GM23248 (cell line): ENCODE data around the gene PEX14. TPM values are rescaled to one million over a fixed set of nuclear protein-coding genes. Genes with fewer than 3 reads are reported as not detected.

Experiments
- DNase-seq: peaks from one replicate; pipeline ENCODE4 v3.0.0-alpha.2; 2015
- H2AFZ ChIP-seq: fragments of 200-600 bp; sonication (generic); 2 replicates; pipeline ENCODE4 v1.6.1; 2016; ENCODE audit warnings: antibody characterized with exemption
- H3F3A ChIP-seq: fragments of 200-600 bp; sonication (generic); 2 replicates; pipeline ENCODE4 v1.6.1; 2016; ENCODE audit warnings: mild to moderate bottlenecking, antibody characterized with exemption, mixed run types; ENCODE audit not compliant: insufficient read depth
- H3K27ac ChIP-seq: fragments of 200-600 bp; sonication (generic); 2 replicates; pipeline ENCODE4 v1.5.1; 2016; ENCODE audit warnings: mild to moderate bottlenecking
- H3K27me3 ChIP-seq: fragments of 200-600 bp; sonication (generic); replicated peaks from 2 replicates; pipeline ENCODE4 v1.6.1; 2016; ENCODE audit warnings: mild to moderate bottlenecking; ENCODE audit not compliant: insufficient read depth
- H3K36me3 ChIP-seq: fragments of 200-600 bp; sonication (generic); 2 replicates; pipeline ENCODE4 v1.6.1; 2016; ENCODE audit warnings: low read depth, mild to moderate bottlenecking
- H3K4me1 ChIP-seq: fragments of 200-600 bp; sonication (generic); 2 replicates; pipeline ENCODE4 v1.6.1; 2016; ENCODE audit warnings: mild to moderate bottlenecking; ENCODE audit not compliant: insufficient read depth
- H3K4me2 ChIP-seq: fragments of 200-600 bp; sonication (generic); one replicate; pipeline ENCODE4 v1.6.1; 2016; ENCODE audit warnings: mild to moderate bottlenecking; ENCODE audit not compliant: unreplicated experiment
- H3K4me3 ChIP-seq: fragments of 200-600 bp; sonication (generic); 2 replicates; pipeline ENCODE4 v1.5.1; 2016; ENCODE audit warnings: mild to moderate bottlenecking
- H3K79me2 ChIP-seq: fragments of 200-600 bp; sonication (generic); 2 replicates; pipeline ENCODE4 v1.6.1; 2016; ENCODE audit warnings: mild to moderate bottlenecking; ENCODE audit not compliant: insufficient read depth
- H3K9ac ChIP-seq: fragments of 200-600 bp; sonication (generic); 2 replicates; pipeline ENCODE4 v1.6.1; 2016; ENCODE audit warnings: mild to moderate bottlenecking
- H3K9me2 ChIP-seq: fragments of 200-600 bp; sonication (generic); 2 replicates; pipeline ENCODE4 v1.6.1; 2016; ENCODE audit warnings: mixed run types, mild to moderate bottlenecking, moderate library complexity; ENCODE audit not compliant: insufficient read depth
- H3K9me3 ChIP-seq: fragments of 200-600 bp; sonication (generic); one replicate; pipeline ENCODE4 v1.6.1; 2017; ENCODE audit warnings: low read depth
- H4K20me1 ChIP-seq: fragments of 200-600 bp; sonication (generic); 2 replicates; pipeline ENCODE4 v1.6.0; 2016; ENCODE audit not compliant: insufficient read depth
- EZH2 ChIP-seq: fragments of 200-600 bp; sonication (generic); IDR thresholded peaks from 2 replicates; pipeline ENCODE4 v1.6.1; 2018; ENCODE audit warnings: antibody characterized with exemption, mild to moderate bottlenecking; ENCODE audit not compliant: insufficient read depth, poor library complexity, severe bottlenecking
- EZH2phosphoT487 ChIP-seq: fragments of 200-600 bp; sonication (generic); IDR thresholded peaks from 2 replicates; pipeline ENCODE4 v1.6.1; 2018; ENCODE audit warnings: antibody characterized with exemption, moderate library complexity, mild to moderate bottlenecking, low read depth; ENCODE audit not compliant: insufficient read depth
- WGBS, 2 experiments: methylation state at CpG; one replicate each; pipeline ENCODE4 v1.1.6; 2015 to 2017; ENCODE audit warnings: low lambda C conversion rate in 2 of 2, low coverage in 1 of 2; ENCODE audit errors: missing lambda C conversion rate in 2 of 2; 5-methylcytosine and 5-hydroxymethylcytosine counted together
- in situ Hi-C: fragments of 300-500 bp; cut with MboI; formaldehyde crosslinking; loops from 2 replicates; pipeline ENCODE4 v1.15.0; 2020
- polyA plus RNA-seq: library from polyadenylated mRNA; unstranded; fragments of >200 nt; fragmentation: Nextera tagmentation; extraction: Ambion mirVana; gene quantifications from 2 replicates; pipeline ENCODE4 v1.2.1, GENCODE V29; 2016
- total RNA-seq: library from RNA; depleted of rRNA; stranded (reverse); fragments of >200 nt; shearing (Covaris generic); gene quantifications from 2 replicates; pipeline ENCODE4 v1.2.3, GENCODE V29; 2014

The PEX14 gene
- total and polyA plus RNA-seq, 2 experiments from 2014 or later = 13.9 to 20.1 TPM

DNA sequence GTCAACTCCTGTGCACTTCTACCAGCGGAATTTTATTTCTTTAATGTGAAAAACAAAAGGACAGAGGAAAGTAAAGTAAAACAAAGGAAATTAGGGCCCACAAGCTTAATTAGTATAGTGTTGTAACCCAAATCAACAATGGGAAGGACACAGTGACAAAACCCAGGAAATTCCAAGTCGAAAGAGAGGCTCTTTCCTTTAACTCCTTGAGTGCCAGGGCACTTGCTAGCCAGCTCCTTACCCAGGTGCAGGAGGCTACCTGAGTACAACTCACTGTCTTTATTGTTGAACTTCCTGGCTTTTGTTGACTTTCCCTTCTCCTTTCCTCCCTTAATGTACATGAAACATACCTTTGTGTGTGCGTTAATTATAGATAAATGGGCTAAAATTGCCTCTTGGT is 55.0 kb downstream of the PEX14 start:
- H2AFZ ChIP-seq = no peak overlapping the region
- H3K4me1 ChIP-seq = peaks cover 36% of the 10 kb centered on the region
- H3K79me2 ChIP-seq = peaks cover 64% of the 10 kb centered on the region
- no peak for DNase-seq
- H3K9me2 ChIP-seq = no peaks in the 10 kb centered on the region
- in situ Hi-C loops = no loop called here
- H3K9me3 ChIP-seq = no peaks in the 10 kb centered on the region
- no peaks in the 10 kb centered on the region for H3K36me3 ChIP-seq
- peak overlapping the region; percentile 20 for H3K4me2 ChIP-seq
- no peak for TF ChIP-seq EZH2
- TF ChIP-seq EZH2phosphoT487 = no peak
- peaks cover 31% of the 10 kb centered on the region for H3F3A ChIP-seq
- H4K20me1 ChIP-seq = no peaks in the 10 kb centered on the region
- no peaks in the 10 kb centered on the region for H3K27me3 ChIP-seq
- H3K9ac ChIP-seq = no peak overlapping the region
- H3K4me3 ChIP-seq = no peak overlapping the region
- 56 to 62% methylated on average over 3 of the region's 3 CpGs for WGBS, 2 experiments
- peak overlapping the region; percentile 91 for H3K27ac ChIP-seq

GRCh38 chr1:10530281-10530740 is 55.6 kb downstream of the PEX14 start:
- Histone ChIP-seq H3K9ac (no peak overlapping the region), H3K27ac (peak overlapping the region; percentile 91; the same call in 1 of the 2 replicates), H3F3A (peaks cover 31% of the 10 kb centered on the region), H3K9me3 (no peaks in the 10 kb centered on the region), H3K9me2 (no peaks in the 10 kb centered on the region), H4K20me1 (no peaks in the 10 kb centered on the region), H3K27me3 (no peaks in the 10 kb centered on the region), H3K4me3 (no peak overlapping the region), H3K4me1 (peaks cover 36% of the 10 kb centered on the region), H2AFZ (no peak overlapping the region), H3K4me2 (peak overlapping the region; percentile 20), H3K79me2 (peaks cover 64% of the 10 kb centered on the region), H3K36me3 (no peaks in the 10 kb centered on the region)
- 87 to 88% methylated on average over 20 of the region's 20 CpGs for WGBS, 2 experiments
- no peak for DNase-seq
- in situ Hi-C loops = no loop called here
- TF ChIP-seq EZH2 (no peak), EZH2phosphoT487 (no peak)

DNA sequence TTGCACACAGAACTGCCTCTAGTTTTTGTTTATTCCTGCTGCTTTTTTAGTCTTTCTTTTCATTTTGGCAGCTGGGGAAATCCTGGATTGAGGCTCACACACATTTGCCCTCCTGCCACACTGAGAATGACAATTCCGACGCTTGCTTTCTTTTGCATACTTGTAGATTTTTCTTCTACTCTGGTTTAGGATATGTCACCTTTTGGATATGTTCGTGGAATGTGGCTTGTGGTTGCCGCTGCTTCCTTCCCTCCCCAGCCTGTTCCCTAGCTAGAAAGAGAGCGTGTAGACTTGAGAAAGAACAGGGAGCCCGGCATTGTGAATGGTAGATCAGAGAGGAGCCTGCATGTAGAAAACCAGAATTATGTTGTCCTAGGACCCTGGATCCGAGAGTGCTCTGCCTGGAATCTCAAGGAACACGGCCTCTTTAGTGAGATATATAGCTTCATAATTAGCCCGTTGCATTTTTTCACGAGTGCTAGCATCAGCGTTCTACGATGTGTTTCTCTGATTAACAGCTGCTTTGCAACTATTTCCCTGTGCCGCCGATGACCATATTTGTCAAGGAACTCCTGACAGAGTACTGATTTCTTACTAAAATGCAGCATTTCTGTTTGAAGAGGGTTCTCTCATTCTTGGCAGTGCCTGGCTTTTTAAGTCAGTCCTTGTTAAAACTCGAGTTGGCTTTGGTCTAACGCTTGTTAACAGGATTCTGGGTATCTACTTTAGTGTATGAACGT is 56.2 kb downstream of the PEX14 start:
- H3K9me3 ChIP-seq = no peaks in the 10 kb centered on the region

GRCh38 chr1:10532362-10532761 is 57.6 kb downstream of the PEX14 start:
- Histone ChIP-seq H3K9me2 (no peaks in the 10 kb centered on the region), H3K4me2 (no peak overlapping the region), H3K27ac (no peak overlapping the region), H3K9ac (no peak overlapping the region), H3K36me3 (no peaks in the 10 kb centered on the region), H3K27me3 (no peaks in the 10 kb centered on the region), H3K4me3 (no peak overlapping the region), H3K9me3 (no peaks in the 10 kb centered on the region), H2AFZ (no peak overlapping the region), H4K20me1 (no peaks in the 10 kb centered on the region), H3F3A (peaks cover 28% of the 10 kb centered on the region), H3K4me1 (peaks cover 34% of the 10 kb centered on the region), H3K79me2 (peaks cover 55% of the 10 kb centered on the region)
- in situ Hi-C loops = no loop called here
- DNase-seq = no peak
- TF ChIP-seq EZH2phosphoT487 = no peak
- no peak for TF ChIP-seq EZH2
- 94 to 95% methylated on average over 8 of the region's 8 CpGs for WGBS, 2 experiments

More for the DNA sequence above, 56.2 kb downstream of the PEX14 start:
- Histone ChIP-seq H4K20me1 (no peaks in the 10 kb centered on the region), H3K36me3 (no peaks in the 10 kb centered on the region), H3K4me3 (no peak overlapping the region), H2AFZ (no peak overlapping the region), H3K27ac (no peak overlapping the region), H3K27me3 (no peaks in the 10 kb centered on the region), H3K9ac (no peak overlapping the region), H3K79me2 (peaks cover 64% of the 10 kb centered on the region), H3F3A (peaks cover 31% of the 10 kb centered on the region), H3K4me1 (peaks cover 36% of the 10 kb centered on the region), H3K9me2 (no peaks in the 10 kb centered on the region), H3K4me2 (no peak overlapping the region)
- no peak for DNase-seq
- in situ Hi-C loops = no loop called here
- TF ChIP-seq EZH2 (no peak), EZH2phosphoT487 (no peak)
- 86 to 87% methylated on average over 17 of the region's 17 CpGs for WGBS, 2 experiments
